ENCODE results near the gene THADA.
"Not testable (repeated sequence)": the region's sequence is repeated elsewhere in the genome, so short reads cannot be mapped to it uniquely, and the experiment has no call there.

Gene THADA

DNA sequence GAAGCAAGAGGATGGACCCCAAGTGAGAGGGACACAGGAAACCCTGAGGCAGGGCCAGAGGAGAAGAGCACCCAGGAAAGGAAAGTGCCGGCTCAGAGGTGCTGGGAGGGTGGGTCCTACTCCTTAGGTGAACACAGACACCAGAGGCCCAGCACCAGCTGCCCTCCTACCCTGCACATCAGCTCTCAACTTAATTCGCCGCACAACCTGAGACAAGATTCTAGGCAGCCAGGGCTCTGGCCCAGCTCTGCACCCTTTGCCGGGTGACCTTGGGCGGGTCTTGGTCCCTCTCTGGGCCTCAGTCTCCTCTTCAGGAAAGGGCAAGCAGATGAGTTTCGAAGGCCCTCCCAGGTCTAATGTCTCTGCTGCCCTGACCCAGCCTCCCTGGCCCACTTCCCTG, 397.6 kb downstream of the THADA start:
- DNase-seq, result no peak

DNA sequence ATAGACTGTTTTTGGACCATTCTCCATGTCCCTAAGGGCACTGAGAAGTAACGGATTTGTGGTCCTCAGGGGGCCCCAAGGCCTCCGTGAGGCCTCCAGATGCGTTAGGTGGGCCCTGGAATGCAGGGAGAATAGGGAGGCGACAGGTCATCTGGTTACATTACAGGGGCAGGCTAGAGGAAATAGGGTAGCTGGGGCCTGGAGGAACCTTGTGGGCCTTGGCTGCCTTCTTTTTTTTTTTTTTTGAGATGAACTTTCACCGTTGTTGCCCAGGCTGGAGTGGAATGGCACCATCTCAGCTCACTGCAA, 398.3 kb downstream of the THADA start:
- DNase-seq, result no peak

DNA sequence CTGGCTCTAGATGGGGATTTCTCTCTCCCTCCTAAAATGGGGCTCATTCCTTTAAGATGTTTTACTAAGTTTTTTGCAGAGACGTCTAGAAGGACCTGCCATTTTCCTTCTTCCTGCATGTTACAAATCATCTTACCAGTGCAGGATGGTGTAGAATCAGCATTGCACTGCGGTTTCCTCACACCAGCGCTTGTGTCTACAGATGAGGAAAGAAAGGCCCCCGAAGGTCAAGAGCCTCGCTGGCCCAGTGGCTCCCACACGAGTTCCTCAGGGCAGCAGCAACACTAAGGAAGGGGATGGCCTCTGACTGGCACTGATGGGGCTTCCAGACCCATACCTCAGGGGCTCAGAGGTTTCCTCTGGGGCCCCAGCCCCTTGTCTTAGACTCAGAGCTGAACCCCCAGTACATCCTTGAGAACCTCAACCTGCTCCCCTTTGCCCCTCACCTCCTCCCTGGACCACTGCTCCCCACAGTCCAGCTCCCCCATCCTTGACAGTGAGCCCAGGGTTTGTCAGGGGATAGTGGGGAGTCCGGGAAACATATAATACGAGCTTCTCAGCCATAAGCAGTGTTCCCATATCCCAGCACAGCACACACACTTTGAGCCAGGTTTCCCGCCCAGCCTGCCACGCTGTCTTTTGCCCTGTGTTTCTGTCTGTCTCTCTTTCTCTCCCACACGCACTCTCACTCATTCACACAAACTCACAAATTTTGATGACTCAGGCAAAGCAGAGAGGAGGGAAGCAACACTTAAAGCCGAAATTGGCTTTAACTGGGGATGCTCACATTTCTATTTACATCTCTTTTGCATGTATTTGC, 398.9 kb downstream of the THADA start:
- DNase-seq, result no peak

- DNase-seq, result no peak
Observed at GRCh38 chr2:43194121-43194869, 401.5 kb downstream of the THADA start.

- DNase-seq, result no peak
Observed at GRCh38 chr2:43193652-43194120, 402.2 kb downstream of the THADA start.

DNA sequence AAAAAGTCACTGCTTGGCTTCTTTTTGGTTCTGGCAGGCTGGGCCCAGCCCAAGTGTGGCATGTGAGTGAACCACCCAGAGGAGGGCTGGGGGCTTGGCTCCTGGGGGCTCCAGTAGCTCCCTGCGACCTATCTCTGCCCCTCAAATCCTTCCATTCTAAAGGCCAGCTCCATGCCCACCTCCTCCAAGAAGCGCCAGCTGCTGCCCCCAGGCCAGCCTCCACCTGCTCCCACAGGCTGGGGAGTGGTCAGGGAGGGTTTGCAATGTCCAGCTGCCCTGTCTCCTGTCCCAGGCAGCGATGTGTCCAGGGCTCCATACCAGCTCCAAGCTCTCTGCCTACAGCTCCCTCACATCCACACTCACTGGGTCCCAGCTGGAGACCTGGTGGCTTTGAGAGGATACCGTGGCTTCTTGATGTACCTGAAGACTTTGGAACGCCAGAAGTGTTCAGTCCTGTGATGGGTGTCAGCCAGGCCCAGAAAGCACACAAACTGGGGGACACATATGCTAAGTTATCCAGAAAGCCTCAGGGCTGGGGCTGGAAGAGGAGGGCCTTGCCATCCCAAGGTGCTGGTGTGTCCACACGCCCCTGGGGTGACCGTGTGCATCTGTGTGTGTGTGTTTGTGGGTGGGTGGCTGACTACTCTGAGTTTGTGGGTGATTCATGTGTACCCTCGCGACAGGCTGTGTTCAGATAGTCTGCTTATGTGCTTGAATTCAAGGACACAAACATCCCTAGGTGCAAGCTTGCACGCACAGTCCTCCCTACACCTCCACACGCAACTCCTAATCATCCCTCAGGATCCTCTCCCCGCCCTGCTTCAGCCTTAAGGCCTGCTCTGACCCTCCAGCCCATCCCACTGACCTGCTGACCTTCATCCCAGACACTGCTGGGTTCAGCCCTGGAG, 402.8 kb downstream of the THADA start:
- DNase-seq, result no peak

DNA sequence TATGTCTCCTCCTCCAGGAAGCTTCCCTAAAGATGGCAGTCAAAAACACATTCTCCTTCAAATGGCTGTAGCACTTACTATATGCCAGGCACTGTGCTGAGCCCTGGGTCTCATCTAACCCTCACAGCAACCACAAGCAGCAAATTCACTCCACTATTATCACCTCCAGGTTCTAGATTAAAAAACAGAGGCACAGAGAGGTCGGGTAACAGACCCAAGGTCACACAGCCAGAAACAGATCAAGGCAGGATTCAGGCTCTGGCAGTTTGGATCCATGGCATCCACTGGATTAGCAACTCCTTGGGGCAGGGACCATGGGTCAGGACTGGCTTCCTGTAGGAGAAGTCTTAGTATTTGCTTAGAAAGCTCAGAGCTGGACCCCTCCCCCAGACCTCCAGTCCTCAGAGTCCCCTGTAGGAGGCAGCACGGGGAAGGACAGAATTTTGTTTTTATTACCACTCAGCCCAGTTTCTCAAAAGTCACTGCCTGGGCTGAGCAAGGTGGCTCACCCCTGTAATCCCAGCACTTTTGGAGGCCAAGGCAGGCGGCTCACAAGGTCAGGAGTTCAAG, 403.8 kb downstream of the THADA start:
- DNase-seq, result no peak

- no peak for DNase-seq
Observed at GRCh38 chr2:43190311-43191052, 405.4 kb downstream of the THADA start.

DNA sequence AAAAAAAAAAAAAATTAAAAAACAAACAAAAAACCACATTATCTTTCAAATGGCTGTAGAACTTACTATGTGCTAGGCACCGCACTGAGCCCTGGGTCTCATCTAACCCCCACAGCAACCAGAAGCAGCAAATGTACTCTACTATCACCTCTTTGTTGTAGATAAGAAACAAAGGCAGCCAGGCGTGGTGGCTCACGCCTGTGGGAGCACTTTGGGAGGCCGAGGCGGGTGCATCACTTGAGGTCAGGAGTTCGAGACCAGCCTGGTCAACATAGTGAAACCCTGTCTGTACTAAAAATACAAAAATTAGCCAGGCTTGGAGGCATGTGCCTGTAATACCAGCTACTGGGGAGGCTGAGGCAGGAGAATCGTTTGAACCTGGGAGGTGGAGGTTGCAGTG, 406.0 kb downstream of the THADA start:
- DNase-seq, result not testable (repeated sequence)

GRCh38 chr2:43188561-43189386, 407.1 kb downstream of the THADA start:
- no peak for DNase-seq

- DNase-seq, result no peak
Observed at GRCh38 chr2:43186679-43187374, 409.0 kb downstream of the THADA start.

DNA sequence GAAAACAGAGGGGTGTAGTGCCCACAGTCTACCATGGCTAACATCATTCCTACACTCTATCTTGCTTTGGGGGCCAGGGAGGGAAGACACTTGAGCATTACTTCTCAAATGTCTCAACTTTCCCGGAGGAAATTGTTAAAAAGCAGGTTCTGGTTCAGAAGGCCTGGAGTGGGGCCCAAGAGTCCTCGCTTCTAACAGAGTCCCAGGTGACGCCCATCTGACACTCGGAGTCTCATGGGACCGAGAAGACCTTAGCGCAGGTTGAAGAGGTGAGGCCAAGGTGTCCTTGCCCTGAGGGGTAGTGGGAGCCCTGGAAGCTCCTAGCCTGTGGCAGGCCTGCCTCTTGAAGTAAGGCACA, 409.5 kb downstream of the THADA start:
- no peak for DNase-seq

DNA sequence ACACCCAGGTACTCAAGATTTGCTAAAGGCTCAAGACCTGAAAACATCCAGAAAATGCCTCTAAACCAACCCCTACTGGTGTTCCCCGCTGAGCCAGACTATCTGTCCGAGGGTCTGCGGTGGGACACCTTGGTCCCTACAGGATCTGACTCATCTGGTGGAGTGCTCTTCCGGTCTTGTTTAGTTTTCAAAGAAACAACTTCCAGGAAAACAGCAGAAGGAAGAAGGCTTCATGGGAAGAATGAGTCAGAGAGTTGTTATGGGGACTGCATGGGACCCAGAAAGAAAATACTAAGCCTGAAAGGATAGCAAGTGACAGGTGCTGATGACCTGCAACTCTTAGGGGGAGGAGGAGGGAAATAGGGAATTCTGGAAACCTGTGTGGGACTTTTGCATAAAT, 410.7 kb downstream of the THADA start:
- peak; percentile 18 for DNase-seq

DNA sequence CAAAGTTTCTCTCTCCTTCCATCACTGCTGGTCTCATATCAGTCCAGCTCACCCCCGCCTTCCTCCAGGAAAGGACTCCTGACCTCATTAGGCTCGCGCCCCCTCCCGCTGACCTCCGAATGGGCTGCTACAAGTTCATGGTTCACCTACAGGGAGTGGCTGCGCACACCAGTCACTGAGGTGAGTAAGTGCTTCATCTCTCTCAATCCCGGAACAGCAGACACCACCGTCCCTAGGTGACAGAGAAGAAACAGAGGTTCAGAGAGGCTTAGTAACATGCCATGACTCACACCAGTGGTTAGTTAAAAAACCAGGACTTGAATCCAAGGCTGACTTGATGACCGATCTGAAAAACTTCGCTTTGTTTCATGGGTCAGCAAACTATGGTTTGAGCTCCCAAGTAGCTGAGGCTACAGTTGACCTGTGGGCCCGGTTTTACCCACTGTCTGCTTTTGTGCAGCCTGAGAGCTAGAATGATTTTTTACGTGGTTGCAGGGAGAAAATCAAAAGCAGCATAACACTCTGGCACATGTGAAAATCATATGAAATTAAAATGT, 411.4 kb downstream of the THADA start:
- DNase-seq, result peak; percentile 60

GRCh38 chr2:43183743-43184142, 412.1 kb downstream of the THADA start:
- DNase-seq, result no peak

- DNase-seq, result no peak
Observed at GRCh38 chr2:43180897-43181296, 414.9 kb downstream of the THADA start.
